Upper lobe of right lung (tissue), 1 donor: ENCODE measurements around the gene UPK1A. TPM values are rescaled to one million over a fixed set of nuclear protein-coding genes. Genes with fewer than 3 reads are reported as not detected.

ENCODE experiments used
- ATAC-seq: fragments of 200-7000 bp; cut with Tn5 transposase; one replicate; pipeline ENCODE4 v1.9.1; 2020; ENCODE audit warnings: mild to moderate bottlenecking, moderate library complexity
- DNase-seq: peaks from one replicate; pipeline ENCODE4 v3.0.0-alpha.2; 2020
- H3K27ac ChIP-seq: fragments of 200-600 bp; one replicate; pipeline ENCODE4 v1.8.0; 2022
- H3K27me3 ChIP-seq: fragments of 200-600 bp; one replicate; pipeline ENCODE4 v1.8.0; 2022; ENCODE audit warnings: mild to moderate bottlenecking
- H3K36me3 ChIP-seq: fragments of 200-600 bp; one replicate; pipeline ENCODE4 v1.8.0; 2022
- H3K4me1 ChIP-seq: fragments of 200-600 bp; one replicate; pipeline ENCODE4 v1.8.0; 2022
- H3K4me3 ChIP-seq: fragments of 200-600 bp; one replicate; pipeline ENCODE4 v1.8.0; 2022; ENCODE audit warnings: mild to moderate bottlenecking
- H3K9me3 ChIP-seq: fragments of 200-600 bp; one replicate; pipeline ENCODE4 v1.8.0; 2022
- intact Hi-C: fragments of 100-400 bp; cut with DNase I; formaldehyde crosslinking; loops from one replicate; pipeline ENCODE4 v1.11.0; 2022
- total RNA-seq: library from RNA; stranded (reverse); fragmentation: NEBNext Ultra II Directional; extraction: Animal tissue kit (Norgen Biotek cat#: 25700); gene quantifications from one replicate; pipeline ENCODE4 v1.2.1, GENCODE V29; 2021
- TF ChIP-seq, protein P1 (sequence below): fragments of 200-600 bp; IDR thresholded peaks from one replicate; pipeline ENCODE4 v1.8.0; 2022; ENCODE audit warnings: antibody characterized with exemption
- donor health status: DM: no; HTN: yes; CAD: no; lungs with severe emphysema.

The UPK1A gene
- total RNA-seq, 1 donor from 2014 or later, result not detected

DNA sequence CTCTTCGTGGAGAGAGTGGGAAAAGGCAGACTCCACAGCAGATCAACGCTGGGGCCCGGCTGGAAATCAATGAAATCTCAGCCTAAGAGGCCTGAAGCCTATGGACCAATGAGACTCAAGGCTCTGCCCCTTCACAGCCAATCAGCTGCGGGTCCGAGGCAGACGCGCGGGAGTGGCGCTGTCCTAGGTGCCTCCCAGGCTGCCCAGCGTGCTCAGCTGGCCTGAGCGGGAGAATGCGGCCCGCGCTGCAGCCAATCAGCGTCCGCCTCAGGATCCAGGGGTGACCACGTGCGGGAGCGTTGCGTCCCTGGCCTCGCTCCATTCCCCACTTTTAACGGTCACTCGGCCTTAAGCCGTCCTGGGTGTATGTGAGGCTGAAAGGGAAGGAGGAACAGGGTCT is 37.9 kb downstream of the UPK1A start, which contains the start of gene ZBTB32:
TSS of gene ZBTB32 (plus strand) at position 341 of the 400 bp plus-strand sequence. CDS start 10,069 bp downstream, outside the sequence.
- ATAC-seq (peak; percentile 5), DNase-seq (no peak)
- peaks cover 12% of the 10 kb centered on the region for H3K4me1 ChIP-seq
- H3K4me3 ChIP-seq, result no peak within 1 kb of the TSS
- TF ChIP-seq, protein P1, sequence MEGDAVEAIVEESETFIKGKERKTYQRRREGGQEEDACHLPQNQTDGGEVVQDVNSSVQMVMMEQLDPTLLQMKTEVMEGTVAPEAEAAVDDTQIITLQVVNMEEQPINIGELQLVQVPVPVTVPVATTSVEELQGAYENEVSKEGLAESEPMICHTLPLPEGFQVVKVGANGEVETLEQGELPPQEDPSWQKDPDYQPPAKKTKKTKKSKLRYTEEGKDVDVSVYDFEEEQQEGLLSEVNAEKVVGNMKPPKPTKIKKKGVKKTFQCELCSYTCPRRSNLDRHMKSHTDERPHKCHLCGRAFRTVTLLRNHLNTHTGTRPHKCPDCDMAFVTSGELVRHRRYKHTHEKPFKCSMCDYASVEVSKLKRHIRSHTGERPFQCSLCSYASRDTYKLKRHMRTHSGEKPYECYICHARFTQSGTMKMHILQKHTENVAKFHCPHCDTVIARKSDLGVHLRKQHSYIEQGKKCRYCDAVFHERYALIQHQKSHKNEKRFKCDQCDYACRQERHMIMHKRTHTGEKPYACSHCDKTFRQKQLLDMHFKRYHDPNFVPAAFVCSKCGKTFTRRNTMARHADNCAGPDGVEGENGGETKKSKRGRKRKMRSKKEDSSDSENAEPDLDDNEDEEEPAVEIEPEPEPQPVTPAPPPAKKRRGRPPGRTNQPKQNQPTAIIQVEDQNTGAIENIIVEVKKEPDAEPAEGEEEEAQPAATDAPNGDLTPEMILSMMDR, result no peak
- intact Hi-C loops, result no loop called here
- no peaks in the 10 kb centered on the region for H3K9me3 ChIP-seq
- no peaks in the 10 kb centered on the region for H3K27me3 ChIP-seq
- no peak within 1 kb of the TSS for H3K27ac ChIP-seq
- H3K36me3 ChIP-seq, result no peaks in the 10 kb centered on the region

DNA sequence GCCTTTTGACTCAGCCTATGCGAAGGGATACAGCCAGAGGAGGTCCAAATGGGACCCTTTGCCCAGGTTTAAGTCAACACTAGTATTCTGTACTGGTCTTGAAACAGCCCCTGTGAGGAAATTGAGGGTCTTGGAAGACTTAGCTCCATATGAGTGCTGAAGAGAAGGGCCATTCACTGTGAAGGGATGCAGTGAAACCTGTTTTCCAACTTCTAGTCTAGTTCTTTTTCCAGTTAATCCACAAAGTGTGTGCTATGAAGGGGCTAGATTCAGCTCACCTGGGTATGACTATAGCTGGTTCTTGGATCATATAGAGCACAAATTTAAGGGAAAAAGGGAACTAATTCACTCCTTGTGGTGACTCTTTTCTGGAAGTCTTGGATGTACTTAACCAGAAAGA is 42.1 kb downstream of the UPK1A start:
- ATAC-seq (no peak), DNase-seq (no peak)
- TF ChIP-seq, protein P1, result no peak

DNA sequence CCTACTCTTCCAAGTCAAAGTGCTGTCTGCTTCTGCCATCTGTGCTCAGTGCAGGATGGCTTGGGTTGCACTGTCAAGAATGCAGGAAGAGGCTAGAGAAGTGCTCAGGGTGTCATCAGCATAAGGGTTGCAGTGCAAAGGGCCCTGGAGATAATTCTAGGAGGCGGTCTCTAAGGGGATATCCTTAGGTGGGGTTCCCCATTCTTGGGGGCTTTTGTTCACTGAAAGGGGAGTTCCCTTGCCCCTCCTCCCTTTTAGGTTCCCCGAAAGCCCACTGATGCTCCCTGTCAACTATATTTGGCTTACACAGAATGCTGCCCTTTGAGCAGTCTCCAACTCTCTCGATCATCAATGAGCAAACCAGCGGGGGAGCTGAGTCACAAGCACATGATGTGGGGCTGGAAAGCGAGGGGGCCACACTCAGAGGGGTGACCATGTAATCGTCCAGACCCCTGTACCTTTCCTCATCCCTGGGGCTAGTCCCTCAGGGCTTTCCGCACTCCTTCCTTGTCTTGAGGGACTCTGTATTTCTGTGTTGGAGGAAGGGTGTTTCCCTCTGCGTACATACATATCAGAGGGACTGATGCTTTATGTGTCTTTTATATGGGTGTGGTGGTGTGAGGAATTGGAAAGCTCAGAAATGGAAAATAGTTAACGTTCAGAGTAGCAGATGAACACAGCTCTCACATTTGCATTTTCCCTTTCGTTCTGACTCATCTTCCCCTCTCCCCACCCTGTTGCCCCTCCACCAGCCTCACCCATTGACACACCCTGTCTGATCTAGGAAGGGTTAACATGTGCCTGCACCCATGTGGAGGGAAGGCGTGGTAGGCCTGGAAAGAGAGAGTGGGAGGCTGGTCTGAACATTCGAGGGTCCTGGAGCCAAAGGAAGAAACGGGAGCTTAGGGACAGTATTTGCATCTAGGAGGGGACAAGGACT is 44.7 kb downstream of the UPK1A start:
- Histone ChIP-seq H3K36me3 (no peaks in the 10 kb centered on the region), H3K9me3 (no peaks in the 10 kb centered on the region), H3K4me1 (peaks cover 9% of the 10 kb centered on the region), H3K27me3 (no peaks in the 10 kb centered on the region), H3K4me3 (no peak overlapping the region), H3K27ac (no peak overlapping the region)
- TF ChIP-seq, protein P1, result no peak
- no peak for DNase-seq
- no peak for ATAC-seq
- intact Hi-C loops, result no loop called here

More for the DNA sequence above, 42.1 kb downstream of the UPK1A start:
- H3K36me3 ChIP-seq, result no peaks in the 10 kb centered on the region
- no peak overlapping the region for H3K4me3 ChIP-seq
- no peak overlapping the region for H3K27ac ChIP-seq
- no peaks in the 10 kb centered on the region for H3K27me3 ChIP-seq
- intact Hi-C loops, result no loop called here
- no peaks in the 10 kb centered on the region for H3K4me1 ChIP-seq
- no peaks in the 10 kb centered on the region for H3K9me3 ChIP-seq

DNA sequence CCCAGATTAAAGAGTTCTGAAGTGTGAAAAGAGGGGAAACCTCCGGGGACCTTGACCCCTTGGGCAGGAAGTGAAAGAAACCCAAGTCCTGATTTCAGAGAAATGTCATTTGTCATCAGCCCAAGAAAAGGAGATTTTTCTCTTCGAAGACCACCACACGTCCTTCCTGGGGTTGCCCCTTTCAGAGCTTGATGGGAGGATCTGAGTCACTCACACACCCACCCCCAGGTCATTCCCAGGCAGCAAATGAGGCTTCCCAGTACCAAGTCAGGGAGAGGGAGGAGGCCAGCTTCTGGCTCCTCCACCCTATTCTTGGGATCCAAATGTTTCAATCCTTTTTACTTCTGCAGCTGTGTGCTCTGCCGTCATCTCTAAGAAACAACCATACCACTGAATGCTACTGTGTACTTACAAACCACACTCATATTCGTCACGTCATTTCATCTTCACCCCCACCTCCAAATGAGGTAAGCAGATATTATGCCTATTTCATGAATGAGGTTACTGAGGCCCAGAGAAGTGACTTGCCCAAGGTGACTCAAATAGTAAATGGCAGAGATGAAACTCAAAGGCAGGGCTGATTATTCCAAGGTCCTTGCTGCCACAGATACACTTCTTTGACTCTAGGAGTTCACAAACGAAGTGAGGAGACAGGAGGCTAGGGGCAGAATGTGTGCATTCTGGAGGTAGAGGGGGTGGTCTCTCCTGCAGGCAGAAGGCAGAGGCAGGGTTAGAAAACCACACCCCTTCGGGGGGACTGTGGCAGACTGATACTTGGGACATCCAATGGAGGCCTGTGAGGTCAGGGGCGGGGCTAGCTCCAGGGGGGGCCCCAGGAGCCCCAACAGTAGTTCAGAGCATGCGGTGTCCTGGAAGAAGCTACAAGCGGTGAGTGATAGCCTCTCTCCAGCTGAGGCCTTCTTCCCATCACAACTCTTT is 46.5 kb downstream of the UPK1A start:
- intact Hi-C loops, result no loop called here
- H3K4me3 ChIP-seq, result no peak overlapping the region
- H3K9me3 ChIP-seq, result no peaks in the 10 kb centered on the region
- H3K4me1 ChIP-seq, result peaks cover 13% of the 10 kb centered on the region
- DNase-seq (no peak), ATAC-seq (no peak)
- H3K27ac ChIP-seq, result no peak overlapping the region
- TF ChIP-seq, protein P1, result no peak
- no peaks in the 10 kb centered on the region for H3K27me3 ChIP-seq
- H3K36me3 ChIP-seq, result no peaks in the 10 kb centered on the region

DNA sequence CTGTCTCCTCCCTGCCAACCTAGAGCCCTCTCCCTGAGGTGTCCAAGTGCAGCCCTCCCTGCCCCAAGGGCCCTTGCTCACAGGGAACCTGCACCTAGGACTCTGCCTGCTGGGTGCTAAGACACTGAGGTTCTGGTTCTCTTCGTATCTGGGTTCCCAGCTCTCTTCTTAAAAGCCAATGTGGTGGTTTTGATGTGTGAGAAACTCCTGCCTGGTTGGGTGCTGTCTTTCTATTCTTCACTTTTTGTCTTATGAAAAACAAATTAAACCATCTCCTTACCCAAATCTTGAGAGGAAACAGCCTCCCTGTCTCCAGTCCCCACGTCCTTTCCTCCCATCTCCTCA is 47.2 kb downstream of the UPK1A start:
- no peak overlapping the region for H3K27ac ChIP-seq
- no peaks in the 10 kb centered on the region for H3K36me3 ChIP-seq
- H3K27me3 ChIP-seq, result no peaks in the 10 kb centered on the region
- H3K4me1 ChIP-seq, result peaks cover 13% of the 10 kb centered on the region
- DNase-seq (no peak), ATAC-seq (no peak)
- no peaks in the 10 kb centered on the region for H3K9me3 ChIP-seq
- no peak overlapping the region for H3K4me3 ChIP-seq
- TF ChIP-seq, protein P1, result no peak
- intact Hi-C loops, result no loop called here
